ENCODE results near the gene CST1.
"Not testable (repeated sequence)": the region's sequence is repeated elsewhere in the genome, so short reads cannot be mapped to it uniquely, and the experiment has no call there.

CST1 gene

GRCh38 chr20:23750786-23751185 is at the start of gene CST1:
CST1 (minus strand) TSS chr20:23750935; CDS start chr20:23750866, 69 bp downstream.
- in situ Hi-C loops (cut with MboI; ENCODE audit: low sequenced_read_pairs) = not testable (repeated sequence)

GRCh38 chr20:23799216-23799847 is 48.6 kb upstream of the CST1 start:
- in situ Hi-C loops (cut with MboI; ENCODE audit: low sequenced_read_pairs) = loop anchor here (25.0 kb wide), 1 partner anchor 112 kb away; the partner anchor contains the start of gene CST4

- in situ Hi-C loops (cut with MboI; ENCODE audit: low sequenced_read_pairs) = loop anchor here (25.0 kb wide), 1 partner anchor 108 kb away; the partner anchor contains the start of gene CST4
Measured at GRCh38 chr20:23795526-23795925, 44.8 kb upstream of the CST1 start.

GRCh38 chr20:23794841-23795240 is 44.1 kb upstream of the CST1 start:
- in situ Hi-C loops (cut with MboI; ENCODE audit: low sequenced_read_pairs) = loop anchor here (25.0 kb wide), 1 partner anchor 108 kb away; the partner anchor contains the start of gene CST4

GRCh38 chr20:23794065-23794464 is 43.3 kb upstream of the CST1 start:
- in situ Hi-C loops (cut with MboI; ENCODE audit: low sequenced_read_pairs) = loop anchor here (25.0 kb wide), 1 partner anchor 107 kb away; the partner anchor contains the start of gene CST4

- in situ Hi-C loops (cut with MboI; ENCODE audit: low sequenced_read_pairs) = loop anchor here (25.0 kb wide), 1 partner anchor 96 kb away; the partner anchor contains the start of gene CST4
Measured at GRCh38 chr20:23783447-23783846, 32.7 kb upstream of the CST1 start.

GRCh38 chr20:23782366-23782983 is 31.7 kb upstream of the CST1 start:
- in situ Hi-C loops (cut with MboI; ENCODE audit: low sequenced_read_pairs) = loop anchor here (25.0 kb wide), 1 partner anchor 95 kb away; the partner anchor contains the start of gene CST4

GRCh38 chr20:23778676-23779075 is 27.9 kb upstream of the CST1 start:
- in situ Hi-C loops (cut with MboI; ENCODE audit: low sequenced_read_pairs) = loop anchor here (25.0 kb wide), 1 partner anchor 91 kb away; the partner anchor contains the start of gene CST4

GRCh38 chr20:23777380-23777779 is 26.6 kb upstream of the CST1 start:
- in situ Hi-C loops (cut with MboI; ENCODE audit: low sequenced_read_pairs) = loop anchor here (25.0 kb wide), 1 partner anchor 90 kb away; the partner anchor contains the start of gene CST4

- in situ Hi-C loops (cut with MboI; ENCODE audit: low sequenced_read_pairs) = loop anchor here (25.0 kb wide), 1 partner anchor 89 kb away; the partner anchor contains the start of gene CST4
Measured at GRCh38 chr20:23776067-23776771, 25.5 kb upstream of the CST1 start.

- in situ Hi-C loops (cut with MboI; ENCODE audit: low sequenced_read_pairs) = no loop called here
Measured at GRCh38 chr20:23774081-23774480, 23.3 kb upstream of the CST1 start.

- in situ Hi-C loops (cut with MboI; ENCODE audit: low sequenced_read_pairs) = no loop called here
Measured at GRCh38 chr20:23773579-23773978, 22.8 kb upstream of the CST1 start.

- in situ Hi-C loops (cut with MboI; ENCODE audit: low sequenced_read_pairs) = no loop called here
Measured at GRCh38 chr20:23773127-23773526, 22.4 kb upstream of the CST1 start.

GRCh38 chr20:23772074-23772473 is 21.3 kb upstream of the CST1 start:
- in situ Hi-C loops (cut with MboI; ENCODE audit: low sequenced_read_pairs) = no loop called here

- in situ Hi-C loops (cut with MboI; ENCODE audit: low sequenced_read_pairs) = no loop called here
Measured at GRCh38 chr20:23770384-23770783, 19.6 kb upstream of the CST1 start.

GRCh38 chr20:23768520-23768919 is 17.8 kb upstream of the CST1 start:
- in situ Hi-C loops (cut with MboI; ENCODE audit: low sequenced_read_pairs) = not testable (repeated sequence)

- in situ Hi-C loops (cut with MboI; ENCODE audit: low sequenced_read_pairs) = no loop called here
Measured at GRCh38 chr20:23766531-23766930, 15.8 kb upstream of the CST1 start.

GRCh38 chr20:23765578-23765977 is 14.8 kb upstream of the CST1 start:
- in situ Hi-C loops (cut with MboI; ENCODE audit: low sequenced_read_pairs) = no loop called here

GRCh38 chr20:23764630-23765029 is 13.9 kb upstream of the CST1 start:
- in situ Hi-C loops (cut with MboI; ENCODE audit: low sequenced_read_pairs) = not testable (repeated sequence)

- in situ Hi-C loops (cut with MboI; ENCODE audit: low sequenced_read_pairs) = no loop called here
Measured at GRCh38 chr20:23763345-23763744, 12.6 kb upstream of the CST1 start.

GRCh38 chr20:23759306-23759940 is 8.7 kb upstream of the CST1 start:
- in situ Hi-C loops (cut with MboI; ENCODE audit: low sequenced_read_pairs) = no loop called here

All from HL-60/S4 treated with retinoic acid at 250 ng/mL for 4 days and 3 days (cell line).